ENCODE measurements around the gene BEST4.

Gene BEST4

DNA sequence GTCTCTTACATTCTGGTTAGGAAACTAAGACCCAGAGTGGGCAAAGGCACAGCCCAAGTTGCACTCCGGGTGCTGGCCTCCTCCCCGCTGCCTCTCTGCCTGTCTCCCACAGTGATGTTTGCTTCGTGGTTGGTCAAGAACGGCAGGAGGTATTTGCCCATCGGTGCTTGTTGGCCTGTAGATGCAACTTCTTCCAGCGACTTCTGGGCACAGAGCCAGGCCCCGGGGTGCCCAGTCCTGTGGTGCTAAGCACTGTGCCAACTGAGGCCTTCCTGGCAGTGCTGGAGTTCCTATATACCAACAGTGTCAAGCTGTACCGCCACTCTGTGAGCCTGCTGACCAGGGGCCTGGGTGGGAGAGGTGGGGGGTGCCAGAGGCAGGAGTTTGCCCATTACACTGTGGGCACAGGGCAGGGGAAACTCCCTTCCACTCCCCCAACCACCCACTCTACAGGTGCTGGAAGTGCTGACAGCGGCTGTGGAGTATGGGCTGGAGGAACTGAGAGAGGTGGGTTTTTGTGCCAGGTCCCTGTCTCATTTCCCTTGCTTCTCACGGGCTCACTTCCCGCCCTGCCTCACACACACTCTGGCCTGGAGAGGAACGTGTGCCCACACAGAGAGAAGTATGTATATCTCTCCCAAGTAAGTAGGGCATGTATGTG lies 22.3 kb upstream of the BEST4 start:
- no peak overlapping the region for H3K4me3 Mint-ChIP-seq
- no peaks in the 10 kb centered on the region for H3K9me3 Mint-ChIP-seq
- H3K27ac Mint-ChIP-seq = peak overlapping the region; percentile 97
- H3K27me3 Mint-ChIP-seq = no peaks in the 10 kb centered on the region
- peaks cover under 1% of the 10 kb centered on the region for H3K36me3 Mint-ChIP-seq
- peak; percentile 14 for ATAC-seq (ENCODE audit: low read depth)
- no peak for DNase-seq (ENCODE audit: low spot score in 2 of 2)
- H3K4me1 Mint-ChIP-seq = peaks cover 54% of the 10 kb centered on the region

DNA sequence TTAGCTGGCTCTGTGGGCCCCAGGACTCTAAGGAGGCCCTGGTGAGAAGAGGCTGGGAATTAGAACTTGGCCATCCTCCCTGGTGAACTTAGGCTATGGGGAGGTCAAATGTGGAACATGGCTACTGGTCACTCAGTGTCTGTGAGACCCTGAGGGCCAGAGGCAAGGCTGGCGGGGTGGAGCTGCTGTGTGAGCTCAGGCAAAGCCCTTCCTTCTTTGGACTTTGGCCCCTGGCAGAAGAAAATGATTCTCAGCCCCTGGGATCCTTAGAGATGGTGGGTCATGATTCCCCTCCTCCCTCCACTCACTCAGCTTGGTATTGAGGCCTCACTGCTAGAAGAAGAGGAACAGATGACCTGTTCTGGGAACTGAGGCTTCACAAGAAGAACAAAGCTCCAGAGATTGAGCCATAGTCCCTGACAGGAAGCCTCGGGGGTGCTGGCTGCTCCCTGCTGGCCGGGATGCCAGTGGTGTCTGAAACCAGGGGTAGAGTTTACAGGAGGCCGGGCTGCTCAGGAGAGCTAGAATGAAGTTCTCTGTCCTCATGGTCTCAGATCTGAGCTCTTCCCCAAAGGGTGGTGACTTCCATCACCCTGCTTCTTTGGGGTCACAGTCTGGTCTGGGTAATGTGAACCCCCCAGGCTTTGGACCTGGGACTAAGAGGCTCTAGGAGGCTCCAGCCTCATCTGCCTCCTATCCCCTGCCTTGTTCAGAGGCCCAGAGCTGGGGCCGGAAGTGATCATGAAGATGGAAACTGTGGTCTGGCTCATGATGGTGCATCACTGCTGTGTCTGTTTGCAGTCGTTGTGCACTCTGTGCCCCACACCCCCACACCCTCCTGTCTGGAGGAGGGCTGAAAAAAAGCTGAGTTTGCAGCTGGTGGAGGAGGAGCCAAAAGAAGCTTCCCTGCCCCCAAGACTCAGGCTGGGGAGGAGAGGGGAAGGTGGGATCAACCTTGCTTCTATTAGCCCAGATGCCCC lies 21.3 kb upstream of the BEST4 start:
- DNase-seq (ENCODE audit: low spot score in 2 of 2) (peak in 1 of 2 donors; percentile 46), ATAC-seq (ENCODE audit: low read depth) (peak; percentile 62)
- Mint-ChIP-seq H3K4me1 (peaks cover 48% of the 10 kb centered on the region), H3K4me3 (peak overlapping the region; percentile 53), H3K27ac (peak overlapping the region; percentile 97), H3K9me3 (no peaks in the 10 kb centered on the region), H3K27me3 (no peaks in the 10 kb centered on the region), H3K36me3 (peaks cover 3% of the 10 kb centered on the region)

DNA sequence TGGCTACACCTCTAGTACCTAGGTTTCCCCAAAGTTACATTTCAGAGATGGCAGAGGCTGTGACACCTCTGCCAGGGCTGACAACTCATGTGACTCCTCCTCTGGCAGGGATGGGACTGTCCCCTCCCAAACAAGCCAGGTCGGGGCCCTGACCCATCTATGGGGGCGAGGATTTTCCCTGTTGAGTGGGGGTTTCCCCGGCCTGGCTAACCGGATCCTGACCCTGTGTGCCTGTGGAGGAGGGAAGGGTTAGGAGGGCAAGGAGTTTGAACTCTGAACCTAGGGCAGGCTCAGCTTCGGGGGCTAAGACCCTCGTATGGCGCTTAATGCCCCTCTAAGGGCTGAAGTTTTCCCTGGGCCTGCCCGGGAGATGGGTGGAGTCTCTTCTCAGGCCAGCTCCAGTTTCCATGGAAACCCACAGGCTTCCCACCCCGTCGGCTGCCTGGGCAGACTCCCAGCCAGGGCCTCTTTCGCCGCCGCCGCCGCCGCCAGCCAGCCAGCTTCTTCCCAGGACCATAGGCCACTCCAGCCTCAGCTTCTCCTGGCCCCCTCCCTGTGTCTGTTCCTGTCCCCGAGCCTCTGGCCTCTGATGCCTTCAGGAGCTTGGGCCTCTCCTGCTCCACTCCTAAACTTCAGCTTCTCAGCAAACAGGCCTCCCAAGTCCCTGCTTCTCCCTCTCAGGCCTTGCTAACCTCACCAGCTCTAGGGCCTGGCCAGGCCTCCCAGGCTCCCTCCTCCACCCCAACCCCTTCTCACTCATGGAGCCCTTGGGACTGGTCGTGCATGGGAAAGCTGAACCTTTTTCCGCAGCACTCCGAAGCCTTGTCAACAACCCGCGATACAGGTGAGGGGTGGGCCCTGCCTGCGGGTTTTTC lies 20.3 kb upstream of the BEST4 start, which contains the start of gene BTBD19:
BTBD19 (plus strand) TSS at position 461 of the 875 bp plus-strand sequence; CDS start at position 759, 298 bp downstream.
- Mint-ChIP-seq H3K9me3 (no peaks in the 10 kb centered on the region), H3K36me3 (peaks cover 7% of the 10 kb centered on the region), H3K27ac (peak within 1 kb of the TSS; percentile 97), H3K4me1 (peaks cover 46% of the 10 kb centered on the region), H3K4me3 (peak within 1 kb of the TSS; percentile 71), H3K27me3 (no peaks in the 10 kb centered on the region)
- ATAC-seq (ENCODE audit: low read depth) (peak; percentile 18), DNase-seq (ENCODE audit: low spot score in 2 of 2) (no peak)

- Mint-ChIP-seq H3K4me3 (peak overlapping the region; percentile 71), H3K27me3 (no peaks in the 10 kb centered on the region), H3K4me1 (peaks cover 52% of the 10 kb centered on the region), H3K27ac (peak overlapping the region; percentile 97), H3K36me3 (peaks cover 11% of the 10 kb centered on the region), H3K9me3 (no peaks in the 10 kb centered on the region)
- DNase-seq (ENCODE audit: low spot score in 2 of 2) (peak in 1 of 2 donors; percentile 50), ATAC-seq (ENCODE audit: low read depth) (peak; percentile 61)
Measured at GRCh38 chr1:44807364-44808062, 19.5 kb upstream of the BEST4 start.

- ATAC-seq (ENCODE audit: low read depth) (no peak), DNase-seq (ENCODE audit: low spot score in 2 of 2) (no peak)
- no peaks in the 10 kb centered on the region for H3K9me3 Mint-ChIP-seq
- peak within 1 kb of the TSS; percentile 71 for H3K4me3 Mint-ChIP-seq
- peaks cover 11% of the 10 kb centered on the region for H3K36me3 Mint-ChIP-seq
- no peaks in the 10 kb centered on the region for H3K27me3 Mint-ChIP-seq
- H3K4me1 Mint-ChIP-seq = peaks cover 54% of the 10 kb centered on the region
- peak within 1 kb of the TSS; percentile 97 for H3K27ac Mint-ChIP-seq
Measured at GRCh38 chr1:44806704-44807363, 18.9 kb upstream of the BEST4 start, which contains the start of gene DYNLT4. TSS of gene DYNLT4 (minus strand) at chr1:44807351. CDS start at chr1:44806668, 683 bp downstream.

- ATAC-seq (ENCODE audit: low read depth) = no peak
- Mint-ChIP-seq H3K9me3 (no peaks in the 10 kb centered on the region), H3K36me3 (peaks cover 11% of the 10 kb centered on the region), H3K27me3 (no peaks in the 10 kb centered on the region), H3K27ac (no peak overlapping the region), H3K4me3 (no peak overlapping the region), H3K4me1 (peaks cover 51% of the 10 kb centered on the region)
- no peak for DNase-seq (ENCODE audit: low spot score in 2 of 2)
Measured at GRCh38 chr1:44806025-44806703, 18.2 kb upstream of the BEST4 start.

DNA sequence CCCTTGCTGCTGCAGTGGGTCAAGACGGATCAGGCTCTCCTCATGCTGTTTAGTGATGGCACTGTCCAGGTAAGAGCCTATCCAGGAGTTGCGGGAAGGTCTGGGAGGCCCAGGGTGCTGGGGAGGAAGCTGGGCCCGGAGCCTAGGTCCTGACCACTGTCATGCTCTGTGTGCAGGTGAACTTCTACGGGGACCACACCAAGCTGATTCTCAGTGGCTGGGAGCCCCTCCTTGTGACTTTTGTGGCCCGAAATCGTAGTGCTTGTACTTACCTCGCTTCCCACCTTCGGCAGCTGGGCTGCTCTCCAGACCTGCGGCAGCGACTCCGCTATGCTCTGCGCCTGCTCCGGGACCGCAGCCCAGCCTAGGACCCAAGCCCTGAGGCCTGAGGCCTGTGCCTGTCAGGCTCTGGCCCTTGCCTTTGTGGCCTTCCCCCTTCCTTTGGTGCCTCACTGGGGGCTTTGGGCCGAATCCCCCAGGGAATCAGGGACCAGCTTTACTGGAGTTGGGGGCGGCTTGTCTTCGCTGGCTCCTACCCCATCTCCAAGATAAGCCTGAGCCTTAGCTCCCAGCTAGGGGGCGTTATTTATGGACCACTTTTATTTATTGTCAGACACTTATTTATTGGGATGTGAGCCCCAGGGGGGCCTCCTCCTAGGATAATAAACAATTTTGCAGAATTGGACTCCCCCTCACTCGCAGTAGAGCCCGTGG lies 17.5 kb upstream of the BEST4 start:
- H3K4me1 Mint-ChIP-seq = peaks cover 49% of the 10 kb centered on the region
- H3K27ac Mint-ChIP-seq = peak overlapping the region; percentile 65
- H3K9me3 Mint-ChIP-seq = no peaks in the 10 kb centered on the region
- DNase-seq (ENCODE audit: low spot score in 2 of 2) = no peak
- no peak for ATAC-seq (ENCODE audit: low read depth)
- H3K36me3 Mint-ChIP-seq = peaks cover 11% of the 10 kb centered on the region
- H3K27me3 Mint-ChIP-seq = no peaks in the 10 kb centered on the region
- no peak overlapping the region for H3K4me3 Mint-ChIP-seq

DNA sequence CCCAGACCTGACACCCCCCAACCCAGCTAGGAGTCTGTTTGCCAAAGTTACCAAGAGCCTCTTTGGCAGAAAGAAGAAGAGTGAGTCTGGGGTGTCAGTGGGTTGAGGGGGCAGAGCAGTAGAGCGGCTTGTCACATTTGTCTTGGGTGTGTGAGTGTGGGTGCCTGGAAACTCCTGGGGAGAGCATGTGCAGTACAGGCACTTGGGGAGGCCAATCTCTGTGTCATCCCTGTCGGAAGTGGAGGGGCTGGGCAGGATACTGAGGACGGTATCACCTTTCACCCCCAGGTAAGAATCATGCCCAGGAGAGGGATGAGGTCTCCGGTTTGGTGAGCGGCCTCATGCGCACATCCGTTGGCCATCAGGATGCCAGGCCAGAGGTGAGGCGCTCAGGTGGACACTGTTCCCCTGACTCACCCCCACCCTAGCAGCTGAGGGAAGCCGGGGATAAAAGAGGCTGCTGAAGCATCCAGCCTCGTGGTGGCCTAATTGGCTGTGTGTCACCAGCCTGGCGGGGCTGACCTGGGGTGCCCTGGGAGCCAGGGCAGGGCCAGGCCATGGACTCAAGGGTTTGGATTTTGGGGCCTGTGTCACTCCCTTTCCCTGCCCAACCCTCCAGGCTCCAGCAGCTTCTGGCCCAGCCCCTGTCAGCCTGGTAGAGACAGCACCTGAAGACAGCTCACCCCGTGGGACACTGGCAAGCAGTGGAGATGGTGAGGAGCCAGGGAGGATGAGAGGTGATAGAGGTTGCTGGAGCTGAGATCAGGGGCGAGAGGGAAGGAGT lies 15.5 kb upstream of the BEST4 start:
- ATAC-seq (ENCODE audit: low read depth) (no peak), DNase-seq (ENCODE audit: low spot score in 2 of 2) (no peak)
- Mint-ChIP-seq H3K4me3 (no peak overlapping the region), H3K4me1 (peaks cover 32% of the 10 kb centered on the region), H3K36me3 (peaks cover 11% of the 10 kb centered on the region), H3K27ac (peak overlapping the region; percentile 36), H3K27me3 (no peaks in the 10 kb centered on the region), H3K9me3 (no peaks in the 10 kb centered on the region)

GRCh38 chr1:44803062-44803311 lies 15.0 kb upstream of the BEST4 start:
- ATAC-seq (ENCODE audit: low read depth) = no peak
- Mint-ChIP-seq H3K27me3 (no peaks in the 10 kb centered on the region), H3K27ac (peak overlapping the region; percentile 36), H3K36me3 (peaks cover 11% of the 10 kb centered on the region), H3K4me1 (peaks cover 29% of the 10 kb centered on the region), H3K9me3 (no peaks in the 10 kb centered on the region), H3K4me3 (no peak overlapping the region)
- no peak for DNase-seq (ENCODE audit: low spot score in 2 of 2)

GRCh38 chr1:44802306-44803061 lies 14.5 kb upstream of the BEST4 start:
- Mint-ChIP-seq H3K4me1 (peaks cover 24% of the 10 kb centered on the region), H3K4me3 (peak overlapping the region; percentile 37), H3K9me3 (no peaks in the 10 kb centered on the region), H3K27me3 (no peaks in the 10 kb centered on the region), H3K27ac (peak overlapping the region; percentile 36), H3K36me3 (peaks cover 11% of the 10 kb centered on the region)
- ATAC-seq (ENCODE audit: low read depth) (no peak), DNase-seq (ENCODE audit: low spot score in 2 of 2) (no peak)

All from memory B cell (primary cell).